ENCODE results near the gene WIPF1.

Gene WIPF1

DNA sequence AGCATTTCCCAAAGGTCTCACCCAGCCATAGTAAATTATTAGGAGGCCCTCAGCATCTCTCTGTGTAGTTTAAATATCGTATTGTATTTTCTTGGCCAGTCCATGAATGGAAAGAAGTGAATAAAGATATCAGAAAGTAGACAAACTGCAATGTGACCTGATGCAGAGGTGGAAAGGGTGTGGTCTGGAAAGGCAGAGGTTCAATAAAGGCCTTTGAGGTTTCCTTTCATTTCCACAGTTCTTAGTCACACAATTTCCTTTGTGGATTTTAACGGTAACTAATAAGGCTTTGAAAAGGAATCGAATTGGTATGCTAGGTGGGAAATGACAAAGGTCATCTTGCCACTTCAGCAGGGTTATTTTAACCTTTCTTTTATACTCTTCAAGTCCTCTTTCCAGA lies 20.1 kb upstream of the WIPF1 start:
- H3K9me3 ChIP-seq (ENCODE audit: insufficient read depth, low read depth, low read length) = no peaks in the 10 kb centered on the region
- peaks cover 37% of the 10 kb centered on the region for H3K4me1 ChIP-seq (ENCODE audit: insufficient read depth, low read length, poor library complexity, severe bottlenecking)
- H3K9ac ChIP-seq (ENCODE audit: low read depth, low read length, poor library complexity, severe bottlenecking) = peak overlapping the region; percentile 19
- peaks cover 63% of the 10 kb centered on the region for H3K79me2 ChIP-seq (ENCODE audit: insufficient read depth, low read length)
- H3K36me3 ChIP-seq (ENCODE audit: insufficient read depth, low read length) = no peaks in the 10 kb centered on the region
- H3F3A ChIP-seq (ENCODE audit: low read depth) = peaks cover 2% of the 10 kb centered on the region; the same call in 1 of the 2 replicates
- H3K4me2 ChIP-seq (ENCODE audit: low read depth, low read length, poor library complexity, severe bottlenecking) = peak overlapping the region; percentile 68
- H4K20me1 ChIP-seq (ENCODE audit: insufficient read depth, low read length, poor library complexity, severe bottlenecking) = peaks cover 20% of the 10 kb centered on the region
- H3K4me3 ChIP-seq (ENCODE audit: low read length, poor library complexity, severe bottlenecking) = peak overlapping the region; percentile 28
- no peaks in the 10 kb centered on the region for H3K9me2 ChIP-seq (replicated peaks; ENCODE audit: low read depth, low read length)
- TF ChIP-seq EZH2phosphoT487 (IDR thresholded peaks at IDR 0.05; ENCODE audit: borderline replicate concordance) = no peak
- TF ChIP-seq, protein P1, sequence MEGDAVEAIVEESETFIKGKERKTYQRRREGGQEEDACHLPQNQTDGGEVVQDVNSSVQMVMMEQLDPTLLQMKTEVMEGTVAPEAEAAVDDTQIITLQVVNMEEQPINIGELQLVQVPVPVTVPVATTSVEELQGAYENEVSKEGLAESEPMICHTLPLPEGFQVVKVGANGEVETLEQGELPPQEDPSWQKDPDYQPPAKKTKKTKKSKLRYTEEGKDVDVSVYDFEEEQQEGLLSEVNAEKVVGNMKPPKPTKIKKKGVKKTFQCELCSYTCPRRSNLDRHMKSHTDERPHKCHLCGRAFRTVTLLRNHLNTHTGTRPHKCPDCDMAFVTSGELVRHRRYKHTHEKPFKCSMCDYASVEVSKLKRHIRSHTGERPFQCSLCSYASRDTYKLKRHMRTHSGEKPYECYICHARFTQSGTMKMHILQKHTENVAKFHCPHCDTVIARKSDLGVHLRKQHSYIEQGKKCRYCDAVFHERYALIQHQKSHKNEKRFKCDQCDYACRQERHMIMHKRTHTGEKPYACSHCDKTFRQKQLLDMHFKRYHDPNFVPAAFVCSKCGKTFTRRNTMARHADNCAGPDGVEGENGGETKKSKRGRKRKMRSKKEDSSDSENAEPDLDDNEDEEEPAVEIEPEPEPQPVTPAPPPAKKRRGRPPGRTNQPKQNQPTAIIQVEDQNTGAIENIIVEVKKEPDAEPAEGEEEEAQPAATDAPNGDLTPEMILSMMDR (conservative IDR thresholded peaks at IDR 0.05; ENCODE audit: low read length) = no peak
- no peak overlapping the region for H2AFZ ChIP-seq (ENCODE audit: low read length)
- H3K27me3 ChIP-seq (ENCODE audit: insufficient read depth, low read length, poor library complexity, severe bottlenecking) = no peaks in the 10 kb centered on the region

DNA sequence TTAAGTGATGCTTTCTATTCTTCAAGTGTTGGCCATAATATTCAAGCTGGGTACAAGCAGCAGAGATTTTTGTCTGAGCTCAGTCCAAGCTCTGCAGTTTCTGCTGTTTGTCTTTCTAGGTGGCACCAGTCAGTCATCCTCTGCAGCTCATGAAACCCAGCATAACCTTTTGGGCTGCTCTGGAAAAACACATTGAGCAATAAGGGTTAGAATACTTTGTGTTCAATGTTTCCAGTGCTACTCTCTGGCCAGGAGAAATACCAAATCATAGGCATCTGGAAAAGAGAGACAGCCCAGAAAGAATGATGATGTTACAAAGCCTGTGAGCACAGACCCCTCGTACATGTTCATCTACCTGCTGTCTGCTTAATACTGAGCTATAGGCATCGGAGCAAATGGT lies 19.5 kb upstream of the WIPF1 start:
- no peaks in the 10 kb centered on the region for H3K9me3 ChIP-seq (ENCODE audit: insufficient read depth, low read depth, low read length)
- H2AFZ ChIP-seq (ENCODE audit: low read length) = no peak overlapping the region
- peaks cover 68% of the 10 kb centered on the region for H3K79me2 ChIP-seq (ENCODE audit: insufficient read depth, low read length)
- H3K4me2 ChIP-seq (ENCODE audit: low read depth, low read length, poor library complexity, severe bottlenecking) = peak overlapping the region; percentile 68
- TF ChIP-seq EZH2phosphoT487 (IDR thresholded peaks at IDR 0.05; ENCODE audit: borderline replicate concordance) = no peak
- TF ChIP-seq, protein P1 (conservative IDR thresholded peaks at IDR 0.05; ENCODE audit: low read length) = no peak
- H4K20me1 ChIP-seq (ENCODE audit: insufficient read depth, low read length, poor library complexity, severe bottlenecking) = peaks cover 20% of the 10 kb centered on the region
- H3K27me3 ChIP-seq (ENCODE audit: insufficient read depth, low read length, poor library complexity, severe bottlenecking) = no peaks in the 10 kb centered on the region
- no peaks in the 10 kb centered on the region for H3K36me3 ChIP-seq (ENCODE audit: insufficient read depth, low read length)
- no peaks in the 10 kb centered on the region for H3K9me2 ChIP-seq (replicated peaks; ENCODE audit: low read depth, low read length)
- H3K9ac ChIP-seq (ENCODE audit: low read depth, low read length, poor library complexity, severe bottlenecking) = peak overlapping the region; percentile 19
- H3K4me1 ChIP-seq (ENCODE audit: insufficient read depth, low read length, poor library complexity, severe bottlenecking) = peaks cover 37% of the 10 kb centered on the region
- H3K4me3 ChIP-seq (ENCODE audit: low read length, poor library complexity, severe bottlenecking) = peak overlapping the region; percentile 28
- peaks cover 2% of the 10 kb centered on the region; the same call in 1 of the 2 replicates for H3F3A ChIP-seq (ENCODE audit: low read depth)

DNA sequence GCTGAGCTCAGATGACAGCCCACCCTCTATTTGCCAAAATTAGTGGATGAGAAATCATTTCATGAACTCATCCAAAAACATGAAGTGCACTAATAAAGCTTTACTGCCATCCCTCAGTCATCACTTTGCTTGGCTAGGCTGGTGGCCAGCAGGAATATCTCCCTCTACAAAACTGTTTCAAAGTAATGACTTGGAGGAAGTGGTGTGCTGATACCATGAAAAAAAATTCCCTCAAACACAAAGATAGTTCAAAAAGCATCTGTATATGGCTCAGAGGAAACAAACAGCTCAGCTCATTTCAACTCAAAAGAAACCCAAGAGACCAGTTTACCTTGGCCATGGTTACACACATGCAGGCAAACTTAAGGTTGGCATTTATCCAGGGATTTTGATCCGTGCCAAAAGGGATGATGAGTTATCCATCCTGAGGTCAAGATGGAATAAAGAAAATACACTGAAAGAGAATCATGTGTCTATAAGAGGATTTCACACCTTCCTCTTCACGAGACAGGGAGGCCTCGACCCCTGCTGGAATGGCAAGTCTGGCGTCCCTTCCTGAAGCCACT lies 18.4 kb upstream of the WIPF1 start:
- Histone ChIP-seq H3K36me3 (ENCODE audit: insufficient read depth, low read length) (no peaks in the 10 kb centered on the region), H3K4me1 (ENCODE audit: insufficient read depth, low read length, poor library complexity, severe bottlenecking) (peaks cover 47% of the 10 kb centered on the region), H3F3A (ENCODE audit: low read depth) (peaks cover 2% of the 10 kb centered on the region; the same call in 1 of the 2 replicates), H3K27me3 (ENCODE audit: insufficient read depth, low read length, poor library complexity, severe bottlenecking) (no peaks in the 10 kb centered on the region), H3K9me3 (ENCODE audit: insufficient read depth, low read depth, low read length) (no peaks in the 10 kb centered on the region), H3K9me2 (replicated peaks; ENCODE audit: low read depth, low read length) (no peaks in the 10 kb centered on the region), H3K4me3 (ENCODE audit: low read length, poor library complexity, severe bottlenecking) (peak overlapping the region; percentile 1), H3K79me2 (ENCODE audit: insufficient read depth, low read length) (peaks cover 79% of the 10 kb centered on the region), H3K4me2 (ENCODE audit: low read depth, low read length, poor library complexity, severe bottlenecking) (peak overlapping the region; percentile 52), H3K9ac (ENCODE audit: low read depth, low read length, poor library complexity, severe bottlenecking) (no peak overlapping the region), H2AFZ (ENCODE audit: low read length) (no peak overlapping the region), H4K20me1 (ENCODE audit: insufficient read depth, low read length, poor library complexity, severe bottlenecking) (peaks cover 20% of the 10 kb centered on the region)
- TF ChIP-seq, protein P1 (conservative IDR thresholded peaks at IDR 0.05; ENCODE audit: low read length) = no peak
- no peak for TF ChIP-seq EZH2phosphoT487 (IDR thresholded peaks at IDR 0.05; ENCODE audit: borderline replicate concordance)
